Activated naive CD4-positive, alpha-beta T cell treated with anti-CD3 and anti-CD28 coated beads, Interleukin-2, amount 50 U/mL, for 72 hours (primary cell): ENCODE results near the gene DLG4. TPM values are rescaled to one million over a fixed set of nuclear protein-coding genes. Genes with fewer than 3 reads are reported as not detected.

Experiments used
- ATAC-seq, 2 donors: fragments of 150-1000 bp; cut with Tn5 transposase; 2 replicates each; pipeline ENCODE4 v1.10.0; 2021; ENCODE audit warnings: mild to moderate bottlenecking in 2 of 2, moderate library complexity in 2 of 2
- DNase-seq, 2 donors: peaks; one replicate each; pipeline ENCODE4 v3.0.0; 2021 to 2022; ENCODE audit warnings: low spot score in 2 of 2
- H3K27ac Mint-ChIP-seq, 2 donors: one replicate each; pipeline ENCODE4 v1.8.0; 2022; ENCODE audit warnings: mild to moderate bottlenecking in 2 of 2, mixed read lengths in 2 of 2
- H3K36me3 Mint-ChIP-seq, 2 donors: one replicate each; pipeline ENCODE4 v1.8.0; 2022; ENCODE audit warnings: mixed read lengths in 2 of 2
- H3K9me3 Mint-ChIP-seq, 2 donors: one replicate each; pipeline ENCODE4 v1.8.0; 2022; ENCODE audit warnings: mixed read lengths in 2 of 2
- total RNA-seq, 2 donors: library from RNA; stranded (reverse); gene quantifications; one replicate each; pipeline ENCODE4 v1.2.3, GENCODE V29; 2022

The DLG4 gene
- total RNA-seq, 2 donors from 2014 or later = 20.1 to 27.1 TPM

DNA sequence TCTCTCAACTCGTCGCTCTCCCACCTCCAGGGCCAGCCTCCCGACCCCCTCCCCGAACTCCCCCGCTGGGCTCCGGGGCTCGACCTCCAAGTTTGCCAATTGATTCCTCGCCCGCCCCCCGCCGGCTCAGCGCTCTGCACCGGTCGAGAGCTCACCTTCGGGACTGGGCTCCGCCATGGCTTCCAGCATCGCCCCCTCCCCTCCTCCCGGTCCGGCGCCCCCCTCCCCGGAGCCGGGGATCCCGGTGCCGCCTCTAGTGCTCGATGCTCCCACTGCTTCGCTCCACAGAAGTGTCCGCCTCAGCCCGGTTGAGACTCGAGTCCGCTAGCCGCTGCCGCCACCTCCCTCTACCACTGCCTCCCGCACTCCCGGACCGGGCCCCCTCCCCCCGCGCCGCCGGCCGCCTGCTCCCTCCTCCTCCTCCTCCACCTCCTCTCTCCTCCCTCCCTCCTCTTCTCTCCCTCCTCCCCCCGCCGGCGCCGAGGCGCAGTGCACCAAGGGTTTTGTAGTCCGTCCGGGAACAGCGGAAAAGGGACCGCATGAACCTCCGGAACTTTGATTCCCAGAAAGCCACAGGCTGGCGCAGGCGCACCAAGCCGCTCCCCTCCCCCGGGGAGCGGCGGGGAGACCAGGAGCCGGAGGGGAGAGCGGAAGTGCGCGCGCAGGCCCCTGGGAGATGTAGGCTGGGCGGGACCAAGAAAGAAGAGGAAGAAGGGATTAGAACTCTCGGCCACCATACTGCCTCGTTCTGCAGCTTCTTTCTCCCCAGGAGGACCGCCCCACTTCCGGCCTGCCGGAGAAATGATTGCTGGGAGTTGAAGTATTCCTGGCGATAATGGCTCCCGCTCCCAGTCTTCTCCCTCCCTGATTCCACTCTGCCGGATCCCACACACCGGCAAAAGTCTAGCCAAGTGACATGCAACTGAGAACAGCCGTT is 19.7 kb upstream of the DLG4 start, which contains the start of gene PHF23:
TSS of gene PHF23 (minus strand) at position 367 of the 937 bp plus-strand sequence. CDS start at position 189, 178 bp downstream.
- H3K27ac Mint-ChIP-seq = peak within 1 kb of the TSS; percentile 91 to 98
- DNase-seq = peak; percentile 95 to 98
- no peaks in the 10 kb centered on the region for H3K9me3 Mint-ChIP-seq
- peaks cover 33 to 36% of the 10 kb centered on the region in 2 donors for H3K36me3 Mint-ChIP-seq
- peak; percentile 71 to 78 for ATAC-seq

DNA sequence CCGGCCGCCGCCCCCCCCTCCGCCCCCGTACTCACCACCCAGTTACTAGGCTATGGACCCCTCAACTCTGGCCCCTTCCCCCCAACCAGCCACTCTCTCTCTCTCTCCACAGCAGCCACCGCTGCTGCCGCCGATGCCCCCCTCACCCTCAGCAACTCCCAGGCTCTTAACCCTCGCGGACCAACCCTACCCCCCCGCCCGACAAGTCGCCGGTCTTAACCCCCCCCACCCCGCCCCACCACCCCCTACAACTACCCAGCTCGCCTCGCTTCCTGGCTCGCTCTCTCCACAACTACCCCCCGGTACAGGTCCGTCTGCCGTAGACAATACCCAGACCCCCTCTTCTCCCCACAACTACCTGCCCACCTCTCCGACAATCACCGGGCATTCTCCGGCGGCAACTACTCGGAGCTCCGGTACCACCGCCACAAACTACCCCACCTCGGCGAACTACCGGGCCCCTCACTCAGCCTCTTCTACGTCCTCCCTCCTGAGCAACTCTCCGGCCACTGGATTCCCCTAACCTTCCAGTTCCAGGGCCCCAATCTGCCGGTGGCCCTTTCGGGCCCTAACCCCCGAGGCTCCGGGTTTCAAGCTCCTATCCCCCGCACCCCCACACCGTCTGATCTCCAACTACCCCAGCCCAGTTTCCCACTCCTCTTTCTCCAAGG is 18.9 kb upstream of the DLG4 start:
- peaks cover 39 to 41% of the 10 kb centered on the region in 2 donors for H3K36me3 Mint-ChIP-seq
- peak in 1 of 2 donors; percentile 38 for DNase-seq

DNA sequence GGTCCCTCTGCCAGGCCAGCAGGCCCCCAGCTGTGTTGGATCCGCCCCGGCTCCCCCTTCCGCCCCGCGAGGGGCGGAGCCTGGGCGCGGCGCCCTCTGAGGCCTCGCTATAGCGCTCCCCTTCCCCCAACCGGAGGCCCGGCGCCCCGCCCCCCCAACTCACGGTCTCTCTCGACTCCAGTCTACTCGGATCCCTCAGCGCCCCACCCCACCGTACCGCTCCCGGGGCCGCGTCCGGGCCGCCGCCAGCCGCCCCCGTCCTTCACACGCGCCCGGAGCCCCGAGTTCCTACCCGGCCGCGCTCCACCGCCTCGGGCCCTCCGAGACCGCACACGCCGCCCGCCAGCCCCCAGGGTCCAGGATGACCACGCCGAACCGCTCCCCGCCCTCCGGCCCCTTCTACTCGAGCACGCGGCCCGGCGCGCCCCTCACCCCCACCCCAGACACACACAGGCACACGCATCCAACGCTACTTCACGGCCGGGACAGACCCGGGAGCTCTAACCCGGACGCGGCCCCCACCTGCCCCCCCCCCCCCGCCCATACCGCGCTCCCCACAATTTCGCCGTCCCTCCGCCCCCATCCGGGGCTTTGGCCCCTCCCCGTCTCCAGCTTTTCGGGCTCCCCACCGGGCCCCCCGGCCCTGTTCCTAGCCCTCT is 18.3 kb upstream of the DLG4 start:
- DNase-seq = peak in 1 of 2 donors; percentile 84
- Mint-ChIP-seq H3K9me3 (no peaks in the 10 kb centered on the region), H3K36me3 (peaks cover 46 to 47% of the 10 kb centered on the region in 2 donors)

More for the DNA sequence above, 18.9 kb upstream of the DLG4 start:
- ATAC-seq = no peak
- H3K27ac Mint-ChIP-seq = peak overlapping the region; percentile 91 to 98
- no peaks in the 10 kb centered on the region for H3K9me3 Mint-ChIP-seq

DNA sequence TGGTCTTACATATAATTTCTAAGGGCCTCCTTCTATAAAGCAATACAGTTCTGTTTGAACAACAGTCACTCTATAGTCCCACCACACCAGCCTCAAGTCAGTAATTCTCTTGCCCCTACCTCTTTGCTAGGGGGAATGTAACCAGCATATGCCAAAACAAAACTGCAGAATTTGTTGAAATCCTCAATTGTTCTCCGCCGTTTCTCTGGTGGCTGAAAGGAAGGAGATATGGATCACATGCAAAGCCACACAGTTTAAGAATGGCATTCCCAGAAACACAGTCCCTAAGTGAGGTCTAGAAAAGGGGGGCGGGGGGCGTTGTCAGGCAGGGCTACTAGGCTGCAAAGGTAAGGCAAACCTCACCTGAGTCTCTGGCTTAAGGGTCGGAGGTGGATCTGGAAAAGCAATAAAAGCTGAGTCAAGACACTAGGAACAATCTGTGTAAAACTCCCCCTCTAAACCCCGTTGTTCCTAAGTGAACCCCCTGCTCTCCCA is 17.7 kb upstream of the DLG4 start:
- Mint-ChIP-seq H3K9me3 (no peaks in the 10 kb centered on the region), H3K27ac (peak overlapping the region; percentile 91), H3K36me3 (peaks cover 43 to 48% of the 10 kb centered on the region in 2 donors)
- no peak for ATAC-seq
- no peak for DNase-seq

More for the DNA sequence above, 18.3 kb upstream of the DLG4 start:
- peak; percentile 2 to 50 for ATAC-seq
- H3K27ac Mint-ChIP-seq = peak overlapping the region; percentile 89 to 91

DNA sequence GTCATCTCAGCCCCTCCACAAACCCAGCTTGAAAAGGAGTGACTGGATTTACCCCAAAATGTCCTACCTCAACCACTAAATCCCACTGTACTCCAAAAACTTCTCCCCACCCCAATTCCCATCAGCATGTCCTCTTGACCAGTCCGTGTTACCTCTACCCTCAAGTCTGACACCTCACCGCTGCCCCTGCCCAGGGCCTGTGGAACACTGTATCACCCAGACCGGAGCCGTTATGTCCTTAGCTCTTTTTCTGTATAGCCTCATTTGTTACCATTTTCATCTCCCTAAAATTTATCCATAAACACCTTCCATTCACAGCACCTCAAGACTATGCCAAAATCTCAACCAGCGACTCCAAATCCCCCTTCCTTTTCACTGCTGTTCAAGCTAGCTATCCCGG is 17.2 kb upstream of the DLG4 start:
- DNase-seq (no peak), ATAC-seq (no peak)
- H3K9me3 Mint-ChIP-seq = no peaks in the 10 kb centered on the region
- peaks cover 43 to 48% of the 10 kb centered on the region in 2 donors for H3K36me3 Mint-ChIP-seq
- peak overlapping the region; percentile 91 for H3K27ac Mint-ChIP-seq

DNA sequence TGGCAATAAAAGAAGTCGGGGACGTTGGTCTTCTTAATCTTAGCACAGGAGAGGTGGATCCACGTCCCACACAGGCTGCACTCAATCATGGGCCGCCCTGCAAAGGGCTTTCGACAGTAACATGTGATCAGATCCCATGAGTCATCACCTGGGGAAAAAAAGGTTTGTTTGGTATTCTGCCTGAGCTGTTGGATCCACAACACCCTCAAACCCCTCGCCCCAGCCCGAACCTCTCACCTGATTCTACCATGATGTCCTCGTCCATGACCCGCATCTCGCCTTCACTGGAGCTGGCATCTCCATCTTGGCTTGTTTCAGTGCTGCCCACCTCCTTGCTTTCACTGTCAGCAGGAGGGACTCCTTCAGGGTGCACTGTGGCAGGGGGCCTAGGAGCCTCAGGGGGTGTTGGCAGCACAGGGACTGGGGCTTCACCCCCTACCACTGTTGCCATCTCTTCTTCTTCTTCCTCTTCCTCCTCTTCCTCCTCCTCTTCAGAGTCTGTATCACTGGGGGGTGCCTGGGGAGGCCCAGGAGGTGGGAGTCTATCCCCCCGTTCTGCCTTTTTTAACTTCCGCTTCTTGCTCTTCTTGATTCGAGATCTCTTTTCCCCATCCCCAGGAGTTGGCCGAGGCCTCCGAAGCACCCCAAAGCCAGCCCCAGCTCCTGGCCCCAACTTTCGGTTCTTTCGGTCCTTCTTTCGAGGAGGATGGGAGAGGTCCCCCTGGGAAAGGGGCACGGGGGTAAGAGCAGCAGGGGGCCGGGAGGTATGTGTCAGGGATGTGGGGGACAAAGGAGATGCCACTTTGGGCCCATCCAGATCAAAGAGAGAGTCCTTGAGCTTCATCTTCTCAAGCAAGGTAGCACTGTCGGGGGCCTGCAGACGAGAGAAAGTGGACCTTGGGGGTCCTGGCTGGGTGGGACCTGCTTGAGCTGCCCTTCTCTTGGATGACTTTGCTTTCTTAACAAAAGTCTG is 16.3 kb upstream of the DLG4 start:
- ATAC-seq (no peak), DNase-seq (no peak)
- peak overlapping the region in 1 of 2 donors; percentile 91 for H3K27ac Mint-ChIP-seq
- peaks cover 34 to 39% of the 10 kb centered on the region in 2 donors for H3K36me3 Mint-ChIP-seq
- H3K9me3 Mint-ChIP-seq = no peaks in the 10 kb centered on the region

DNA sequence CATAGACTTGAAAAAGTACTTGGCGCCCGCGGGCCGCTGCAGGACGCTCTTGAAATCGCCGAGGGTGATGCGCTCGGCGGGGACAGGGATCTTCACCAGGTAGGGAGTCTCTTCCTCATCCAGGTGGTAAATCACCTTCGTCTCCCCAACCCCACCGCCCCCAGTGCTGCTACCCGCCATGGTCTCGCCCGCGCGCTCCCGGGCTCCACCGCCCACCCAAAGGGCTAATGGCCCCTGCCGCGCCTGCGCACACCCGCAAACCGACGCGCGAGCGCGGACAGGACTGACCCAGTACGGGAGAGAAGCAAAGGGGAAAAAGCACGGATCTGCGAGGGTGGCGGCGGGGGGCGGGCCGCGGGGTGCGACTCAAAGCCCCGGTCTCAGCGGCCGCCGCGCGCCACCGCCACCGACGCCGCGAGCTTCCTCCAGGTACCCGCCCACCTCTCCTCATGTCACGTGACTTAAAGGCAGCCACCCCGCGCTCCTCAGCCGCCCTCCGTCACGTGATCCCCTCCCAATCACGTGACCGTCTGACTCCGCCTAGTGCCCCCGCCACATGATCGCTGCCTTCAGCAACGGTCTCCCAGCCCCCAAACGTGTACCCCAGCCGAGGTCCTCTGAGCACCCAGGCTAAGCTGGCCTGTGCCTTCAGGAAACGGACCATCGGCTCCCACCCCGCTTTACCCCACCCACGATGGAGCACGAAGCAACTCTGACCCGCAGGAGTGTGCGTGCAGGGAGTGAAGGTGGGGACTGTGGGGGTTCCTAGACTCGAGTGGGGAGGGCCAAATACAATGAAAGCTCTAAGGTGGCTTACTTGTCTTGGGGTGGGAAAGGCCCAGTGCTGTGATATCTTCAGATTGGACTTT is 14.7 kb upstream of the DLG4 start, which contains the start of gene DVL2:
TSS of gene DVL2 (minus strand) at position 435 of the 869 bp plus-strand sequence. CDS start at position 180, 255 bp downstream.
- Mint-ChIP-seq H3K27ac (peak within 1 kb of the TSS; percentile 92 to 97), H3K36me3 (peaks cover 28 to 43% of the 10 kb centered on the region in 2 donors), H3K9me3 (no peaks in the 10 kb centered on the region)
- DNase-seq = peak; percentile 92 to 96
- peak; percentile 62 to 63 for ATAC-seq

DNA sequence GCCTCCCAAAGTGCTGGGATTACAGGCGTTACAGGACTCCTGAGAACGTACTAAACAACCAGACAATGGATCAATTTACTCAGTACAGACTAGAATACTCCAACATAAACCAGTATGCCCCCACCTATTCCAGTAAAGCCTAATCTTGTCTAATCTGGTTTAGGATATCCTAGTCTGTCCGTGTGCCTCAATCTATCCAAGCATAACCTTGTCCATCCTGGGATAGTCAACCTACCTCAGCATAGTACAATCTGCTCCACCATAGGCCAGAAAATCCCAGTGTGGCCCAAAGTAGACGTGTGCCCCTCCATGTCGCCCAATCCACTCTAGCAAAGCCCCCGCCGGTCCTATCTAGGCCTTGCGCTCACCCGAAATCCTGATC is 14.1 kb upstream of the DLG4 start:
- peak in 1 of 2 donors; percentile 28 for DNase-seq
- peak overlapping the region; percentile 90 to 92 for H3K27ac Mint-ChIP-seq
- peak; percentile 1 to 17 for ATAC-seq
- H3K36me3 Mint-ChIP-seq = peaks cover 28 to 43% of the 10 kb centered on the region in 2 donors
- no peaks in the 10 kb centered on the region for H3K9me3 Mint-ChIP-seq

DNA sequence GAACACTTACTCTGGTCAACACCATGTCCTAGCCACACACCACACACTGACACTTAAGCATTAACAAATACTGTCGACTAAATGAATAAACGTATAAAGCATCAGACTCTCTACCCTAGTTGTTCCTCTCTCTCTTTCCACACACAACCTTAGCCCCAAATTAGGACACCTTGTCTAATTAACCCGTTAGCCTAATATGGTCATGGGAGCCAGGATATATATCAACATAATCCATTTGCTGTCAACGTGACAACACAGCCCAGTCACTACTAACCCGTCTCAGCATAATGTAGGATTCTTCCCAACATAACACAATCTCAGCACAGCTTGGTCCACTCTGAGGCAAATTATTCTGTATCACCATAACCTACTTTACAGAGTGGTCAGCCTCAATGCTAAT is 12.5 kb upstream of the DLG4 start:
- DNase-seq = no peak

DNA sequence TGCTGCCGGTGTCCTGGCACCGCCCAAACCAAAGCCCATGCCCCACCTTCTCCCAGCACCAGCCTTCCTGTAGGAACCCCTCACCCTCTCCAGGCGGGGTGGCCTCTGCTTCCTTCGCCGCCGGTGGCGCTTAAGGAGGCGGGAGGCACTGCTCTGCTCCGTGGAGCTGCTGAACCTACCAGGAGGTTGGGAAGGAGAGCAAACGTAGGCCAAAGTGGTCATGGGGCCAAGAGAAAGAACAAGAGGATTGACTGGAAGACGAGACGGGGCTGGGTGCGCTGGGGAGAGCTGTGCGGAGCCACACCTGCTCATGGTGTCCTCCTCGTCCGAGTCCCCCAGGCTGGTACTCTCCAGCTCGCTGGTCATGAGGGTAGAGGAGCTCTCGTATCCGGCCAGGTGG is 9.9 kb upstream of the DLG4 start:
- no peaks in the 10 kb centered on the region for H3K9me3 Mint-ChIP-seq

More for the DNA sequence above, 12.5 kb upstream of the DLG4 start:
- Mint-ChIP-seq H3K27ac (peak overlapping the region in 1 of 2 donors; percentile 18), H3K36me3 (peaks cover 32 to 48% of the 10 kb centered on the region in 2 donors), H3K9me3 (no peaks in the 10 kb centered on the region)
- no peak for ATAC-seq

DNA sequence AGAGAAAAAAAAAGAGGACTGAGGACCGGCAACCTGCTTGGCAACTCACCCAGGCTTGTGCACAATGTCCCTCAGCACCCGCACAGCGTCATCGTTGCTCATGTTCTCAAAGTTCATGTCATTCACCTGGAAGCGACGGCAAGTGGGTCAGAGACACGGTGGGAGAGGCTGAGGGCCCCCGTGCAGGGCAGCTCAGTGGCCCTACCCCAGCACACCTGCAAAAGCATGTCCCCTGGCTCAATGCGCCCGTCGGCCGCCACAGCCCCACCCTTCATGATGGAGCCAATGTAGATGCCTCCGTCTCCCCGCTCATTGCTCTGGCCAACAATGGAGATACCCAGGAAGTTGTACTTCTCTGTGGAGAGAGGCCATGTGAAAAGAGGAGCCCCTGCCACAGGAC is 9.3 kb upstream of the DLG4 start:
- H3K36me3 Mint-ChIP-seq = peaks cover 23 to 37% of the 10 kb centered on the region in 2 donors

More for the DNA sequence above, 9.9 kb upstream of the DLG4 start:
- H3K36me3 Mint-ChIP-seq = peaks cover 25 to 36% of the 10 kb centered on the region in 2 donors
- ATAC-seq (no peak), DNase-seq (no peak)
- H3K27ac Mint-ChIP-seq = no peak overlapping the region

DNA sequence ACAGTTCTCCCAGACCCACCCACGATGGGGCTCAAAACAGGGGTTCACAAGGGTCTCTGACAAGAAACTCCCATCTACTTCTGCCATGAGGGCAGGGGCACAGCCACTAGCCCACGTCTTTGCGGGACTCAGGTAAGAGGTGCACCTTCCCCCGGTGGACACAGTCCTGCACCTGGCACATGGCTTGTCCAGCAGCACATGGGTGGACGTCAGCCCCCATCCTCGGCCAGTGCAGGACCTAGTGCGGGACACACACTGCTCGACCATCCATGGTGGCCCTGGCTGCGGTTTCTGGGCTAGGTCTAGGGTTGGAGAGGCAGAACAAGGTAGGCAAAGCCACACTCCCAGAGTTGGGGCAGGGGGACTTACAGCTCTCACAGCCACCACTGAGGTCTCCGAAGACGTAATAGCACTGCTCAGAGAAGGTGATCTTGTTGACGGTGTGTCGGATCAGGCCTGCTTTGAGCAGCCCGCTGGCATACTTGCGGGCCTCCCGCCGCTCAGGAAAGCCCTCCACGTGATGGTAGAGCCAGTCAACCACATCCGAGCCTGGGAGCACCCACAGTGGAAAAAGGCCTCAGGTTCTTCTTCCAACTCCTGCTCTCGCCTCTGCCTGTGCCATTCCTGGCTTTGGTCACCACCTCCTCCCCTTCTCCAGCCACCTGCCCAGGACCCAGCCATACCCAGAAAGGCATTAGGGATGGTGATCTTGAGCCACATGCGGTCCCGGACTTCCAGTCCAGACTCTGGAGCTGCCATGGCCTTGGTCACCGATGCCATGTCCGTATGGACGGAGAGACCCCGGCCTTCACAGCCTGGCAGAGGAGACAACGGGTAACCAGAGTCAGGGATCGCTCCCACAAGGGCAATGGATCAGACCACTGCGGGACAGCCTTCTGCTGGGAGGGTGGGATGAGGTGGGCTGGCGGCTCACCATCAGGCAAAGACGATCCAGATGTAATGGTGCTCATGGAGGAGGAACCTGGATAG is 7.4 kb upstream of the DLG4 start:
- DNase-seq (no peak), ATAC-seq (peak in 1 of 2 donors; percentile 7)
- H3K9me3 Mint-ChIP-seq = no peaks in the 10 kb centered on the region
- peaks cover 8 to 28% of the 10 kb centered on the region in 2 donors for H3K36me3 Mint-ChIP-seq
- H3K27ac Mint-ChIP-seq = peak overlapping the region in 1 of 2 donors; percentile 59

More for the DNA sequence above, 9.3 kb upstream of the DLG4 start:
- DNase-seq (no peak), ATAC-seq (no peak)
- H3K9me3 Mint-ChIP-seq = no peaks in the 10 kb centered on the region
- no peak overlapping the region for H3K27ac Mint-ChIP-seq

DNA sequence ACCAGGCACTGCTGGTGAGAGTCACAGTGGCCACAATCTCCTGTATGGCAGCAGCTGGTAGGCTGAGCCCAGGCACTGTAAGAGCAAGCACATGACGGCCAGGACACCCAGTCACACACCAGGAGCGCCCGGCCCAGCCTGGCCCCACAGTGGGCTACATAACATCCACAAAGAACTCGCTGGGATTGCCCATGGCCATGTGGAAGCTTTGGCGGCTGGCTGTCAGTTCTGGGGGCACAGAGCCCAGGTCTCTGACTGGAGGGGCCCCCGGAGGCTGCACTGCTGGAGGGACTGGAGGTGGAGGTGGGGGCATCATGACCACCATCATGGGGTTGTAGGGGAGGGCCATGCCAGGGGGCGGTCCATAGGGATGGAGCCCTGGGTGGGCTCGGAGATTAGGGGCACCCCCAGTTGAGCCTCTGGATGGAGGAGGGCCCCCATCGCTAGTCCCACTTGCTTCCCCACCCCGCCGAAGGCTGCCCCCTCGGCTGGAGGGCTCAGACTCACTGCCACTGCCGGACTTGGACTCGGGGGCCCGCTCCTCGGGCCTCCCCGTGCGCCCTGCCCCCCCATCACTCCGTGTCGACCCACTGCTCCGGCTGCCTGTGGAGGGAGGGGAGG is 6.2 kb upstream of the DLG4 start:
- peaks cover 14 to 32% of the 10 kb centered on the region in 2 donors for H3K36me3 Mint-ChIP-seq
- ATAC-seq = no peak

More for the DNA sequence above, 6.2 kb upstream of the DLG4 start:
- Mint-ChIP-seq H3K27ac (peak overlapping the region in 1 of 2 donors; percentile 59), H3K9me3 (no peaks in the 10 kb centered on the region)
- DNase-seq = no peak
